CD14-positive monocyte (primary cell): Measurements from ENCODE around the gene FAM20C. TPM values are rescaled to one million over a fixed set of nuclear protein-coding genes. Genes with fewer than 3 reads are reported as not detected.
A peak's percentile ranks its signal among the peaks of the same experiment; 100 is the strongest.

Experiments used
- DNase-seq, 3 donors: peaks; one replicate each; pipeline ENCODE4 v3.0.0-alpha.2; 2011 to 2022
- H2AFZ ChIP-seq: 2 replicates; pipeline ENCODE4 v1.6.0; 2012; ENCODE audit warnings: mild to moderate bottlenecking, low read depth, low read length, inconsistent platforms; ENCODE audit not compliant: insufficient read depth, poor library complexity, severe bottlenecking
- H3K27ac ChIP-seq, 2 donors: 1 replicate in 1 of 2; 2 replicates in 1 of 2; pipeline ENCODE4 v1.5.1; 2012 to 2013; ENCODE audit warnings: low read length in 2 of 2, control low read depth in 1 of 2, inconsistent platforms in 1 of 2, low read depth in 1 of 2, mild to moderate bottlenecking in 1 of 2
- H3K27me3 ChIP-seq, 2 donors: one replicate each; pipeline versions ENCODE4 v1.6.0 to v1.6.1; 2011 to 2013; ENCODE audit warnings: low read length in 2 of 2; ENCODE audit not compliant: control insufficient read depth in 2 of 2, insufficient read depth in 2 of 2
- H3K36me3 ChIP-seq, 2 donors: replicated peaks in 1 of 2; 1 replicate in 1 of 2; 2 replicates in 1 of 2; pipeline versions ENCODE4 v1.5.1 to v1.6.1; 2012 to 2013; ENCODE audit warnings: low read length in 2 of 2, control low read depth in 1 of 2, inconsistent platforms in 1 of 2, mild to moderate bottlenecking in 1 of 2; ENCODE audit not compliant: insufficient read depth in 2 of 2, control insufficient read depth in 1 of 2
- H3K4me1 ChIP-seq, 2 donors: 1 replicate in 1 of 2; 2 replicates in 1 of 2; pipeline versions ENCODE4 v1.5.1 to v1.6.1; 2012 to 2013; ENCODE audit warnings: low read length in 2 of 2, control low read depth in 1 of 2, inconsistent platforms in 1 of 2, mild to moderate bottlenecking in 1 of 2, moderate library complexity in 1 of 2; ENCODE audit not compliant: insufficient read depth in 2 of 2, control insufficient read depth in 1 of 2
- H3K4me2 ChIP-seq: replicated peaks from 2 replicates; pipeline ENCODE3; 2012; ENCODE audit warnings: low read length, moderate library complexity, mild to moderate bottlenecking; ENCODE audit not compliant: poor library complexity, severe bottlenecking; ENCODE audit errors: extremely low read depth
- H3K4me3 ChIP-seq, 3 experiments: fragments of 200-600 bp in 1 of 3; sonication (generic) in 1 of 3; replicated peaks in 1 of 3; 1 replicate in 2 of 3; 2 replicates in 1 of 3; pipeline ENCODE4 v1.5.1; 2011 to 2013; ENCODE audit warnings: low read length in 3 of 3, mild to moderate bottlenecking in 3 of 3, control low read depth in 2 of 3, low read depth in 2 of 3, inconsistent platforms in 1 of 3, moderate library complexity in 1 of 3
- H3K79me2 ChIP-seq: 2 replicates; pipeline ENCODE4 v1.6.0; 2012; ENCODE audit warnings: mild to moderate bottlenecking, control low read depth, inconsistent platforms, low read length, moderate library complexity; ENCODE audit not compliant: insufficient read depth
- H3K9ac ChIP-seq: 2 replicates; pipeline ENCODE4 v1.6.0; 2017; ENCODE audit warnings: low read length, mild to moderate bottlenecking; ENCODE audit not compliant: insufficient read depth, poor library complexity, severe bottlenecking
- H3K9me3 ChIP-seq, 2 donors: replicated peaks in 1 of 2; 1 replicate in 1 of 2; 2 replicates in 1 of 2; pipeline versions ENCODE4 v1.5.1 to v1.6.1; 2012 to 2013; ENCODE audit warnings: low read length in 2 of 2, control low read depth in 1 of 2; ENCODE audit not compliant: control insufficient read depth in 1 of 2, insufficient read depth in 1 of 2
- H4K20me1 ChIP-seq: 2 replicates; pipeline ENCODE4 v1.6.0; 2012; ENCODE audit warnings: mild to moderate bottlenecking, low read length, control low read depth, moderate library complexity; ENCODE audit not compliant: insufficient read depth
- H3K27ac Mint-ChIP-seq, 7 donors: one replicate each; pipeline ENCODE4 v1.8.0; 2020; ENCODE audit warnings: mild to moderate bottlenecking in 7 of 7, mixed read lengths in 7 of 7, moderate library complexity in 6 of 7, inconsistent platforms in 2 of 7
- H3K27me3 Mint-ChIP-seq, 3 donors: one replicate each; pipeline ENCODE4 v1.8.0; 2021 to 2022; ENCODE audit warnings: low read depth in 3 of 3, mild to moderate bottlenecking in 3 of 3, mixed read lengths in 3 of 3, moderate library complexity in 3 of 3, inconsistent platforms in 1 of 3
- H3K36me3 Mint-ChIP-seq, 2 donors: one replicate each; pipeline ENCODE4 v1.8.0; 2020; ENCODE audit warnings: mixed read lengths in 2 of 2, inconsistent platforms in 1 of 2, mild to moderate bottlenecking in 1 of 2
- H3K4me1 Mint-ChIP-seq: one replicate; pipeline ENCODE4 v1.8.0; 2020; ENCODE audit warnings: mild to moderate bottlenecking, mixed read lengths
- H3K4me3 Mint-ChIP-seq, 2 donors: one replicate each; pipeline ENCODE4 v1.8.0; 2020; ENCODE audit warnings: mild to moderate bottlenecking in 2 of 2, mixed read lengths in 2 of 2, moderate library complexity in 1 of 2
- H3K9me3 Mint-ChIP-seq, 7 donors: one replicate each; pipeline ENCODE4 v1.8.0; 2020 to 2022; ENCODE audit warnings: mixed read lengths in 7 of 7, mild to moderate bottlenecking in 6 of 7, moderate library complexity in 6 of 7, inconsistent platforms in 2 of 7
- WGBS: methylation state at CpG from one replicate; pipeline ENCODE4 v1.1.5; 2013; ENCODE audit warnings: missing lambda C conversion rate; ENCODE audit not compliant: insufficient coverage; 5-methylcytosine and 5-hydroxymethylcytosine counted together
- intact Hi-C, 2 donors: fragments of 100-400 bp; cut with micrococcal nuclease; formaldehyde crosslinking; loops; one replicate each; pipeline versions ENCODE4 v1.15.0 to v1.15.1; 2023
- polyA plus RNA-seq, 3 donors: library from polyadenylated mRNA; depleted of rRNA in 1 of 3; unstranded in 2 of 3; stranded (reverse) in 1 of 3; fragments of 300-500 nt in 2 of 3; fragments of >200 nt in 1 of 3; fragmentation: Illumina TruSeq in 2 of 3; gene quantifications; 1 replicate in 2 of 3; 2 replicates in 1 of 3; pipeline ENCODE4 v1.2.3, GENCODE V29; 2012 to 2021
- TF ChIP-seq, protein P1 (sequence below): fragments of 200-600 bp; IDR thresholded peaks from one replicate; pipeline ENCODE4 v1.8.0; 2022; ENCODE audit warnings: antibody characterized with exemption, mild to moderate bottlenecking

The FAM20C gene
- polyA plus RNA-seq, 3 donors: 1.2 to 32.2 (median 1.5) TPM

- Histone ChIP-seq H3K36me3 (no peaks in the 10 kb centered on the region), H3K9ac (no peak overlapping the region), H3K4me2 (no peak overlapping the region), H3K4me1 (peaks cover 7 to 12% of the 10 kb centered on the region in 2 donors), H3K27ac (no peak overlapping the region), H3K79me2 (no peaks in the 10 kb centered on the region), H3K9me3 (no peaks in the 10 kb centered on the region), H4K20me1 (peaks cover 6% of the 10 kb centered on the region), H3K27me3 (peaks cover 0 to 9% of the 10 kb centered on the region in 2 donors), H3K4me3 (no peak overlapping the region), H2AFZ (no peak overlapping the region)
- peaks cover 16% of the 10 kb centered on the region for H3K4me1 Mint-ChIP-seq
- no peak overlapping the region for H3K4me3 Mint-ChIP-seq
- no peak overlapping the region for H3K27ac Mint-ChIP-seq
- DNase-seq: no peak
- H3K27me3 Mint-ChIP-seq: peaks cover 7 to 41% (median 21%) of the 10 kb centered on the region in 3 donors
- intact Hi-C loops: no loop called here
- H3K9me3 Mint-ChIP-seq: no peaks in the 10 kb centered on the region
- 93% methylated on average over 23 of the region's 26 CpGs for WGBS
- TF ChIP-seq, protein P1, sequence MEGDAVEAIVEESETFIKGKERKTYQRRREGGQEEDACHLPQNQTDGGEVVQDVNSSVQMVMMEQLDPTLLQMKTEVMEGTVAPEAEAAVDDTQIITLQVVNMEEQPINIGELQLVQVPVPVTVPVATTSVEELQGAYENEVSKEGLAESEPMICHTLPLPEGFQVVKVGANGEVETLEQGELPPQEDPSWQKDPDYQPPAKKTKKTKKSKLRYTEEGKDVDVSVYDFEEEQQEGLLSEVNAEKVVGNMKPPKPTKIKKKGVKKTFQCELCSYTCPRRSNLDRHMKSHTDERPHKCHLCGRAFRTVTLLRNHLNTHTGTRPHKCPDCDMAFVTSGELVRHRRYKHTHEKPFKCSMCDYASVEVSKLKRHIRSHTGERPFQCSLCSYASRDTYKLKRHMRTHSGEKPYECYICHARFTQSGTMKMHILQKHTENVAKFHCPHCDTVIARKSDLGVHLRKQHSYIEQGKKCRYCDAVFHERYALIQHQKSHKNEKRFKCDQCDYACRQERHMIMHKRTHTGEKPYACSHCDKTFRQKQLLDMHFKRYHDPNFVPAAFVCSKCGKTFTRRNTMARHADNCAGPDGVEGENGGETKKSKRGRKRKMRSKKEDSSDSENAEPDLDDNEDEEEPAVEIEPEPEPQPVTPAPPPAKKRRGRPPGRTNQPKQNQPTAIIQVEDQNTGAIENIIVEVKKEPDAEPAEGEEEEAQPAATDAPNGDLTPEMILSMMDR: no peak
- H3K36me3 Mint-ChIP-seq: peaks cover 10 to 15% of the 10 kb centered on the region in 2 donors
Observed at GRCh38 chr7:186516-187113, 5.8 kb upstream of the FAM20C start.

DNA sequence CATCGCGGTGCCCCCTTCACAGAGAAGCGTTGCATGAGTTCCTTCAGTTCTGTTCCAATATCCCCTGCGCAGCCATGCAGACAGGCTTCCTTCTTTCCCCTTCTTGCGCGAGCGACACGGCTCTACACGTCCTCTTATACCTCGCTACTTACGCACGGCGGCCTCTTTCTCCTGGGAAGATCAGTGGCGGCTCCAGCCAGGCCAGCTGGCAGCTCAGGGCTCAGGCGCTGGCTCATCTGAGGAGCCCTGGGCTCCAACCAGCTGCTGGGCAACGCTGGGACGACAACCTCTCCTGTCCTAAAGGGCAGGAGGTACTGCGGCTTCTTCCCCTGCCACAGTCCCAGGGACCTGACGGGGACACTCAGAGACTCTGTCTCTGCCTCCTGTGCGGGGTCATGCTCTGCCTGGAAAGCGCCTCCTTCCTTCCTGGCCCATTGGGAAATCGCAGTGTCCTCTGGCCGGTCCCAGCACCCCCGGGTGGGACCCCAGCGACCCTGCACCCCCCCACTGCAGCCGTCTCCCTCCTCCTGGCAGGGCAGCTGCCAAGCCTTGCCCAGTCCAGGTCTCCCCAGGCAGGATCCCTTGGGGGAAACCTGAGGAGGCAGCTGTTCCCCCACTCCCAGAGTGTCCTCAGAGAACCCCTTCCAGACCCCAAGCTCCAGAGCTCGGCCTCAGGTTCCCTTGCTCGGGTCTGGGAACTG lies 5.0 kb upstream of the FAM20C start:
- 82% methylated on average over 27 of the region's 28 CpGs for WGBS
- intact Hi-C loops: no loop called here
- Histone ChIP-seq H3K4me3 (no peak overlapping the region), H4K20me1 (peaks cover 6% of the 10 kb centered on the region), H3K9ac (no peak overlapping the region), H2AFZ (no peak overlapping the region), H3K4me2 (no peak overlapping the region), H3K36me3 (no peaks in the 10 kb centered on the region), H3K4me1 (peaks cover 7 to 14% of the 10 kb centered on the region in 2 donors), H3K9me3 (no peaks in the 10 kb centered on the region), H3K27me3 (peaks cover 0 to 9% of the 10 kb centered on the region in 2 donors), H3K79me2 (no peaks in the 10 kb centered on the region), H3K27ac (no peak overlapping the region)
- H3K27me3 Mint-ChIP-seq: peaks cover 7 to 37% (median 19%) of the 10 kb centered on the region in 3 donors
- H3K4me1 Mint-ChIP-seq: peaks cover 17% of the 10 kb centered on the region
- peaks cover 10 to 15% of the 10 kb centered on the region in 2 donors for H3K36me3 Mint-ChIP-seq
- H3K27ac Mint-ChIP-seq: no peak overlapping the region
- H3K4me3 Mint-ChIP-seq: no peak overlapping the region
- TF ChIP-seq, protein P1: no peak
- DNase-seq: peak in 1 of 3 donors; percentile 57
- no peaks in the 10 kb centered on the region for H3K9me3 Mint-ChIP-seq
